ENCODE results near the gene IL17RC.

DNA sequence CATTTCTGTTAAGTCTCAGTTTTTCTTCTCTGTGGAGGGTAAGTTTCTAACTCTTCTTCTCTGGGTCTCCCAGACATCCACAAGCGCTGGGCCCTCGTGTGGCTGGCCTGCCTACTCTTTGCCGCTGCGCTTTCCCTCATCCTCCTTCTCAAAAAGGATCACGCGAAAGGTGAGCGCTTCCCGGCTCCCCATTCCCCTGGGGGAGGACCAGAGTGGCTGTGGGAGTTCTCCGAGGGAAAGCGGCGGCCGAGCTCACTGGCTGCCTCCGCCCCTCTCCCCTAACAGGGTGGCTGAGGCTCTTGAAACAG is 15.6 kb downstream of the IL17RC start:
- TF ChIP-seq, protein P1, sequence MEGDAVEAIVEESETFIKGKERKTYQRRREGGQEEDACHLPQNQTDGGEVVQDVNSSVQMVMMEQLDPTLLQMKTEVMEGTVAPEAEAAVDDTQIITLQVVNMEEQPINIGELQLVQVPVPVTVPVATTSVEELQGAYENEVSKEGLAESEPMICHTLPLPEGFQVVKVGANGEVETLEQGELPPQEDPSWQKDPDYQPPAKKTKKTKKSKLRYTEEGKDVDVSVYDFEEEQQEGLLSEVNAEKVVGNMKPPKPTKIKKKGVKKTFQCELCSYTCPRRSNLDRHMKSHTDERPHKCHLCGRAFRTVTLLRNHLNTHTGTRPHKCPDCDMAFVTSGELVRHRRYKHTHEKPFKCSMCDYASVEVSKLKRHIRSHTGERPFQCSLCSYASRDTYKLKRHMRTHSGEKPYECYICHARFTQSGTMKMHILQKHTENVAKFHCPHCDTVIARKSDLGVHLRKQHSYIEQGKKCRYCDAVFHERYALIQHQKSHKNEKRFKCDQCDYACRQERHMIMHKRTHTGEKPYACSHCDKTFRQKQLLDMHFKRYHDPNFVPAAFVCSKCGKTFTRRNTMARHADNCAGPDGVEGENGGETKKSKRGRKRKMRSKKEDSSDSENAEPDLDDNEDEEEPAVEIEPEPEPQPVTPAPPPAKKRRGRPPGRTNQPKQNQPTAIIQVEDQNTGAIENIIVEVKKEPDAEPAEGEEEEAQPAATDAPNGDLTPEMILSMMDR (conservative IDR thresholded peaks at IDR 0.05), result no peak
- no peak for TF ChIP-seq ZFX (IDR thresholded peaks at IDR 0.05)

All from C4-2B (cell line).